ENCODE results near the gene TMEM200B. TPM values are rescaled to one million over a fixed set of nuclear protein-coding genes. Genes with fewer than 3 reads are reported as not detected.

The TMEM200B gene
- total and polyA plus RNA-seq, 10 of the 15 experiments (the other 5 are each of a cell fraction or from before 2014, with no cell fraction given) = 0.03 to 1.4 (median 0.08) TPM; not detected in 3

DNA sequence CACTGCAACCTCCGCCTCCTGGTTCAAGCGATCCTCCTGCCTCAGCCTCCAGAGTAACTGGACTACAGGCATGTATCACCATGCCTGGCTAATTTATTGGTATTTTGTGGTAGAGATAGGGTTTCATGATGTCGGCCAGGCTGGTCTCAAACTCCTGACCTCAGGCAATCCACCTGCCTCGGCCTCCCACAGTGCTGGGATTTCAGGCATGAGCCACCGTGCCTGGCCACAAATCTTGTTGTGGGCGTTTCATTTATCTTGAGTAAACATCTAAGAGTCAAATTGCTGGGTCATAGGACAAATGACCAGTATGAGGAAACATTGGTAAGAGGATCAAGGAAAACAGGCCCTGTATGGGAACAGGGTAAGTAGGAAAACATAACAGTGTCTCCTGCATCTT, 17.9 kb downstream of the TMEM200B start:
- no peak overlapping the region for H2AFZ ChIP-seq (ENCODE audit: control insufficient read depth, low read depth, low read length)
- TF ChIP-seq NRF1 (conservative IDR thresholded peaks at IDR 0.05; ENCODE audit: low read depth, low read length) (no peak), TAF1 (IDR thresholded peaks at IDR 0.05; ENCODE audit: borderline replicate concordance, low read depth, low read length) (no peak), ZNF24 (IDR thresholded peaks at IDR 0.05) (no peak), EGR1 (IDR thresholded peaks at IDR 0.05; ENCODE audit: borderline replicate concordance in 1 of 2, low read depth in 2 of 2, low read length in 2 of 2) (no peak), SPI1 (IDR thresholded peaks at IDR 0.05; ENCODE audit: borderline replicate concordance, insufficient read depth, low read depth, low read length) (no peak), HDAC2 (IDR thresholded peaks at IDR 0.05) (no peak), POLR2AphosphoS2 (IDR thresholded peaks at IDR 0.05; ENCODE audit: low read depth, low read length) (no peak), CREB1 (IDR thresholded peaks at IDR 0.05; ENCODE audit: low read depth) (no peak), GATAD2B (conservative IDR thresholded peaks at IDR 0.05; ENCODE audit: low read depth) (no peak), FOXM1 (IDR thresholded peaks at IDR 0.05; ENCODE audit: low read depth, low read length) (no peak), MTA2 (IDR thresholded peaks at IDR 0.05; ENCODE audit: low read depth) (no peak)
- TF ChIP-seq, protein P1, sequence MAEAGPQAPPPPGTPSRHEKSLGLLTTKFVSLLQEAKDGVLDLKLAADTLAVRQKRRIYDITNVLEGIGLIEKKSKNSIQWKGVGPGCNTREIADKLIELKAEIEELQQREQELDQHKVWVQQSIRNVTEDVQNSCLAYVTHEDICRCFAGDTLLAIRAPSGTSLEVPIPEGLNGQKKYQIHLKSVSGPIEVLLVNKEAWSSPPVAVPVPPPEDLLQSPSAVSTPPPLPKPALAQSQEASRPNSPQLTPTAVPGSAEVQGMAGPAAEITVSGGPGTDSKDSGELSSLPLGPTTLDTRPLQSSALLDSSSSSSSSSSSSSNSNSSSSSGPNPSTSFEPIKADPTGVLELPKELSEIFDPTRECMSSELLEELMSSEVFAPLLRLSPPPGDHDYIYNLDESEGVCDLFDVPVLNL (IDR thresholded peaks at IDR 0.05; ENCODE audit: low read depth, low read length) = no peak
- TF ChIP-seq, protein P2, sequence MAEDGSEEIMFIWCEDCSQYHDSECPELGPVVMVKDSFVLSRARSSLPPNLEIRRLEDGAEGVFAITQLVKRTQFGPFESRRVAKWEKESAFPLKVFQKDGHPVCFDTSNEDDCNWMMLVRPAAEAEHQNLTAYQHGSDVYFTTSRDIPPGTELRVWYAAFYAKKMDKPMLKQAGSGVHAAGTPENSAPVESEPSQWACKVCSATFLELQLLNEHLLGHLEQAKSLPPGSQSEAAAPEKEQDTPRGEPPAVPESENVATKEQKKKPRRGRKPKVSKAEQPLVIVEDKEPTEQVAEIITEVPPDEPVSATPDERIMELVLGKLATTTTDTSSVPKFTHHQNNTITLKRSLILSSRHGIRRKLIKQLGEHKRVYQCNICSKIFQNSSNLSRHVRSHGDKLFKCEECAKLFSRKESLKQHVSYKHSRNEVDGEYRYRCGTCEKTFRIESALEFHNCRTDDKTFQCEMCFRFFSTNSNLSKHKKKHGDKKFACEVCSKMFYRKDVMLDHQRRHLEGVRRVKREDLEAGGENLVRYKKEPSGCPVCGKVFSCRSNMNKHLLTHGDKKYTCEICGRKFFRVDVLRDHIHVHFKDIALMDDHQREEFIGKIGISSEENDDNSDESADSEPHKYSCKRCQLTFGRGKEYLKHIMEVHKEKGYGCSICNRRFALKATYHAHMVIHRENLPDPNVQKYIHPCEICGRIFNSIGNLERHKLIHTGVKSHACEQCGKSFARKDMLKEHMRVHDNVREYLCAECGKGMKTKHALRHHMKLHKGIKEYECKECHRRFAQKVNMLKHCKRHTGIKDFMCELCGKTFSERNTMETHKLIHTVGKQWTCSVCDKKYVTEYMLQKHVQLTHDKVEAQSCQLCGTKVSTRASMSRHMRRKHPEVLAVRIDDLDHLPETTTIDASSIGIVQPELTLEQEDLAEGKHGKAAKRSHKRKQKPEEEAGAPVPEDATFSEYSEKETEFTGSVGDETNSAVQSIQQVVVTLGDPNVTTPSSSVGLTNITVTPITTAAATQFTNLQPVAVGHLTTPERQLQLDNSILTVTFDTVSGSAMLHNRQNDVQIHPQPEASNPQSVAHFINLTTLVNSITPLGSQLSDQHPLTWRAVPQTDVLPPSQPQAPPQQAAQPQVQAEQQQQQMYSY (CRISPR knock-in tag; IDR thresholded peaks at IDR 0.05) = no peak
- DNase-seq (ENCODE audit: low read depth, low spot score) = no peak
- no peak for ATAC-seq
- in situ Hi-C loops (cut with MboI) = no loop called here
- H3K9ac ChIP-seq (ENCODE audit: control insufficient read depth, insufficient read depth, low read length) = no peak overlapping the region
- ChIA-PET CTCF (no interaction called here), SMC1A (ENCODE audit: uncharacterized antibody, unreplicated experiment) (no interaction called here), RAD21 (ENCODE audit: unreplicated experiment) (no interaction called here), POLR2A (no interaction called here)
- H3K79me2 ChIP-seq (ENCODE audit: control insufficient read depth, insufficient read depth, low read length) = no peaks in the 10 kb centered on the region
- no peak overlapping the region for H3K27ac ChIP-seq (ENCODE audit: control insufficient read depth, insufficient read depth)
- H3K4me3 ChIP-seq = no peak overlapping the region
- no peaks in the 10 kb centered on the region for H3K27me3 ChIP-seq (replicated peaks in 1 of 2; ENCODE audit: control insufficient read depth in 2 of 2, insufficient read depth in 2 of 2, low read length in 1 of 2)
- FAIRE-seq = no peak
- no peaks in the 10 kb centered on the region for H3K4me1 ChIP-seq (ENCODE audit: control insufficient read depth, insufficient read depth, low read length)
- H3K36me3 ChIP-seq (ENCODE audit: control insufficient read depth in 2 of 2, insufficient read depth in 2 of 2, low read length in 1 of 2) = peaks cover 0 to 1% of the 10 kb centered on the region in 2 experiments; a peak in 2 of 4 replicates
- intact Hi-C loops (cut with micrococcal nuclease; ENCODE audit: unreplicated experiment) = no loop called here
- no peaks in the 10 kb centered on the region for H4K20me1 ChIP-seq (ENCODE audit: control insufficient read depth, insufficient read depth)
- H3K9me3 ChIP-seq (replicated peaks; ENCODE audit: control insufficient read depth, insufficient read depth, low read length) = no peaks in the 10 kb centered on the region
- WGBS (ENCODE audit: insufficient coverage, insufficient replicate concordance, low lambda C conversion rate, missing lambda C conversion rate) = 83% methylated on average over 6 of the region's 6 CpGs
- no TSS peak for BruUV-seq (replicated peaks)
- H3K4me2 ChIP-seq (ENCODE audit: control insufficient read depth, insufficient read depth) = no peak overlapping the region
